ELR (cell line): ENCODE results near the gene RUFY4.
"Not testable (repeated sequence)": the region's sequence is repeated elsewhere in the genome, so short reads cannot be mapped to it uniquely, and the experiment has no call there.

Experiments used
- DNase-seq: peaks from one replicate; pipeline ENCODE4 v3.0.0-alpha.2; 2015; ENCODE audit warnings: low read depth

Gene RUFY4

GRCh38 chr2:218082586-218083351, 13.7 kb downstream of the RUFY4 start:
- no peak for DNase-seq

- no peak for DNase-seq
Observed at GRCh38 chr2:218083352-218083676, 14.3 kb downstream of the RUFY4 start.

GRCh38 chr2:218086478-218086877, 17.4 kb downstream of the RUFY4 start:
- no peak for DNase-seq

GRCh38 chr2:218089259-218089658, 20.2 kb downstream of the RUFY4 start:
- DNase-seq: no peak

GRCh38 chr2:218091746-218092145, 22.7 kb downstream of the RUFY4 start:
- DNase-seq: no peak

GRCh38 chr2:218093879-218094278, 24.8 kb downstream of the RUFY4 start:
- no peak for DNase-seq

GRCh38 chr2:218095853-218096252, 26.8 kb downstream of the RUFY4 start:
- DNase-seq: no peak

GRCh38 chr2:218097975-218098374, 28.9 kb downstream of the RUFY4 start:
- no peak for DNase-seq

- DNase-seq: not testable (repeated sequence)
Observed at GRCh38 chr2:218108834-218109233, 39.8 kb downstream of the RUFY4 start.

GRCh38 chr2:218121789-218122188, 52.7 kb downstream of the RUFY4 start:
- not testable (repeated sequence) for DNase-seq

GRCh38 chr2:218122286-218122685, 53.2 kb downstream of the RUFY4 start:
- not testable (repeated sequence) for DNase-seq

GRCh38 chr2:218123986-218124385, 54.9 kb downstream of the RUFY4 start:
- no peak for DNase-seq

GRCh38 chr2:218125095-218125494, 56.0 kb downstream of the RUFY4 start:
- DNase-seq: no peak

GRCh38 chr2:218125626-218126080, 56.6 kb downstream of the RUFY4 start, which contains the start of gene CXCR2:
Gene CXCR2 (plus strand): TSS chr2:218126028. CDS start chr2:218134802, 8,774 bp downstream.
- no peak for DNase-seq

GRCh38 chr2:218127929-218128455, 58.9 kb downstream of the RUFY4 start:
- no peak for DNase-seq

GRCh38 chr2:218128781-218129457, 59.9 kb downstream of the RUFY4 start:
- no peak for DNase-seq

GRCh38 chr2:218129458-218130135, 60.5 kb downstream of the RUFY4 start:
- DNase-seq: peak; percentile 10

GRCh38 chr2:218130377-218130776, 61.3 kb downstream of the RUFY4 start:
- DNase-seq: no peak

- DNase-seq: no peak
Observed at GRCh38 chr2:218130822-218131221, 61.8 kb downstream of the RUFY4 start.

- no peak for DNase-seq
Observed at GRCh38 chr2:218137514-218137913, 68.5 kb downstream of the RUFY4 start.

GRCh38 chr2:218138047-218138446, 69.0 kb downstream of the RUFY4 start:
- no peak for DNase-seq
